A549 treated with GW870086 at 1 μM for 4 hours (cell line): ENCODE results near the gene YY1. TPM values are rescaled to one million over a fixed set of nuclear protein-coding genes. Genes with fewer than 3 reads are reported as not detected.

Source experiments
- total RNA-seq: library from RNA; stranded (reverse); fragments of 200-300 nt; extraction: Qiagen RNA extraction; gene quantifications from 5 replicates; pipeline ENCODE4 v1.2.3, GENCODE V29; 2022; ENCODE audit warnings: low read depth

Gene YY1
- total RNA-seq = 56.7 to 74.6 TPM (median 67.3 TPM) in 5 replicates

DNA sequence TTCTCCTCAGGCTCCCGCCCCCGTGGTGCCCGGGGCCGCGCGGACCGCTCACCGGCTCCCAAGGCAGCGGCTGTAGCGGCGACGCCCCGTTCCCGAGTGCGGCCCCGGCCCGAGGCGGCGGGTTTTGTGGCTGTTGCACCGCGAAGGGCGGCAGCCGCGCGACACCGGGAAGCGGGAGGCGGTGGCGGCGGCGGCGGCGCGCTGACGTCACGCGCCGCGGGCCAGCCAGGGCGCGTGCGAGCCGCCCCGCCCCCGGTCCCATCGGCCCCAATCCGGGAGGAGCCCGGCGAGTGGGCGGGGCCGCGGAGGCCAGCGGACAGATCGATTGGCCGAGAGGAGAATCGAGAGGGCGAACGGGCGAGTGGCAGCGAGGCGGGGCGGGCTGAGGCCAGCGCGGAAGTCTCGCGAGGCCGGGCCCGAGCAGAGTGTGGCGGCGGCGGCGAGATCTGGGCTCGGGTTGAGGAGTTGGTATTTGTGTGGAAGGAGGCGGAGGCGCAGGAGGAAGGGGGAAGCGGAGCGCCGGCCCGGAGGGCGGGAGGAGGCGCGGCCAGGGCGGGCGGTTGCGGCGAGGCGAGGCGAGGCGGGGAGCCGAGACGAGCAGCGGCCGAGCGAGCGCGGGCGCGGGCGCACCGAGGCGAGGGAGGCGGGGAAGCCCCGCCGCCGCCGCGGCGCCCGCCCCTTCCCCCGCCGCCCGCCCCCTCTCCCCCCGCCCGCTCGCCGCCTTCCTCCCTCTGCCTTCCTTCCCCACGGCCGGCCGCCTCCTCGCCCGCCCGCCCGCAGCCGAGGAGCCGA is at the start of gene YY1:
Gene YY1, plus strand, starts transcription at position 726 of the 792 bp plus-strand sequence. CDS start 101 bp downstream, outside the sequence.

DNA sequence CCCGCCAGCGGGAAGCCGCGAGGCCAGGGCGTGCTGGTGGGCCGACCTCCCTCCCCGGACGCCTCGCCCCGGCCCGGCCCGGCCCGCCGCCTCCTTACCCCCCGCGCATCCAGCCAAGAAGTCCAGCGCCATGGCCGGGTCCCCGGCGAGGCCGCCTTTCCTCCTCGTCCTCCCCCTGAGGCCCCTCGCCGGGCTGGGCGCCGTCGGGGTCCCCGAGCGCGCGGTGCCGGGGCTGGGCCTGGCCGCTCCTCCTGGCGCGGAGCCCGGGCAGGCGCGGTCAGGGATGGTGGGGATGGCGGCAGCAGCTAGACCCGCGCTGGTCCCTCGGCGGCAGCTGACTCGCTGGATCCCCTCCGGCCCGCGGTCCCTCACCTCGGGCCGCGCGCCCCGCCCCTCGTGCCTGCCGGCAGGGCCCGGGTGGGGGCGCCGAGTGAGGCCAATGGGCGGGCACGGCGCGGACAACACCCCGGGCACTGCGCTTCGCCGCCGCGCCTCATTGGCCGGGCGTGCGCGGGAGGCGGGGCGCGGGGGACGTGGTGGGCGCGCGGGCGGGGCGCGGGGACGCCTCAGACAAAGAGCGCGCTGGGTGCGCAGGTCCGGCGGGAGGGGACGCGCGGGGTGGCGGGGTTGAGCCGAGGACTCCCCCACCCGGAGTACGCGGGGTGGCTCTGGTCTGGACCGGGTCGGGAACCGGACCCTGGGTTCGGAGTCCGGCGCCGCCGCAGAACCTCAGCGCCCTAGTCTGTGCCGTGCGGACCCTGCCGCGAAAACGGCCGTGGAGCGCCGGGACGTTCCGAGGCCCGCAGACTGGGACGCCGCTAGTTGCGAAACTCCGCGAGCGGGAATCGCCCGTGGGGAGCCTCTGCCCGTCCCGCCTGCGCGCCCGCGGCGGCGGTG is 67.4 kb downstream of the YY1 start, which contains the start of gene SLC25A29:
Gene SLC25A29, minus strand, starts transcription at position 344 of the 897 bp plus-strand sequence. Its CDS starts 212 bp downstream, at position 132.

DNA sequence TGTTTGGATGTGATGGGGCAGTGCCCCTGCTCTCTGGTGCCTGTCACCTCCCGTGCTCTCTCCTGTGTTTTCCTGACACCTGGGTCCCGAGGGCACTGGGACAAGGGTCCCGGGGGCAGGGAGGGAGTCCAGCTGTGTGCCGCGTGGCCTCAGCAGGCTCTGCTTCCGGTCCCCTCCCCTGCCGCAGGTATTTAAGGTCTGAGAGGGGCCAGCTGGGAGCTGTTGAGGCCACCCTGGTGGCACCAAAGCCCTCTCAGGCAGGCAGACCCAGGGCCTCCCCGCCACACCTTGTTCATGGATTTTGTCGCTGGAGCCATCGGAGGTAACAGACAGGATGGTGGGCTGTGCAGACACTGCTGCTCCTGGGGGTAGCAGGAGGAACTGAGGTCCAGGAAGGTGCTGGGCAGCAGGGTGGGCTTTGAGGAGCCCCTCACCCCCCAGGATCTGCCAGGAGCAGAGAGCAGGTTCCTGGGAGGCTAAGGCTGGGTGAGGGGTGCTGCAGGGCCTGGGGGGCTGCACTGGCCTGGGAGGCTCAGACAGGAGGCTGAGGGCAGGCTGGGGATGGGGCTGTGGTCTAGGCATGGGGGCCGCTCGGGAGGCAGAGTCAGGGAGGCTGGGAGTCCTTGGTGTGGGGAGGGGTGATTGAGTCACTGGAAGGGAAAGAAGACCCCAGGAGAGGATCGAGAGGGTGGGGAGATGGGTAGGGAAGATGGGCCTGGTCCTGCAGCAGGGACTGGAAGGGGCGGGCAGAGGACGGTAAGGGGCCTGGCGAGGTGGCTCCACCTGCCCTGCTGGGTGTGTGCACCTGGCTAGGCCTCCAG is 84.4 kb downstream of the YY1 start, which contains the start of gene SLC25A47:
Gene SLC25A47, plus strand, starts transcription at position 219 of the 821 bp plus-strand sequence. Its CDS starts 76 bp downstream, at position 295.

Other genes starting within 250 kb of the YY1 start
- gene EVL, start 173.7 kb upstream of the YY1 start, total RNA-seq = 22.6 to 28.7 TPM (median 27.0 TPM) in 5 replicates
- 1.4 to 3.2 TPM (median 2.6 TPM) in 5 replicates for gene DEGS2, start 79.5 kb upstream of the YY1 start, total RNA-seq
- gene SLC25A29, start 67.3 kb downstream of the YY1 start, total RNA-seq = 6.4 to 10.4 TPM (median 9.5 TPM) in 5 replicates
- gene SLC25A47, start 84.2 kb downstream of the YY1 start, total RNA-seq = not detected in 5 replicates
- gene WDR25, start 137.3 kb downstream of the YY1 start, total RNA-seq = 8.3 to 11.4 TPM (median 9.8 TPM) in 5 replicates